Muscle of leg (tissue), 11 donors: Measurements from ENCODE around the gene FBXL12. TPM values are rescaled to one million over a fixed set of nuclear protein-coding genes. Genes with fewer than 3 reads are reported as not detected.
"Not testable (repeated sequence)": the region's sequence is repeated elsewhere in the genome, so short reads cannot be mapped to it uniquely, and the experiment has no call there.

Experiments
- DNase-seq: peaks from one replicate; pipeline ENCODE4 v3.0.0; 2013
- H3K27ac ChIP-seq: one replicate; pipeline ENCODE4 v1.5.1; 2013; ENCODE audit warnings: mild to moderate bottlenecking, low read length, control low read depth
- H3K27me3 ChIP-seq: one replicate; pipeline ENCODE4 v1.6.1; 2013; ENCODE audit warnings: low read length; ENCODE audit not compliant: control insufficient read depth, insufficient read depth
- H3K36me3 ChIP-seq: one replicate; pipeline ENCODE4 v1.6.1; 2013; ENCODE audit warnings: low read length; ENCODE audit not compliant: control insufficient read depth, insufficient read depth
- H3K4me1 ChIP-seq: one replicate; pipeline ENCODE4 v1.6.1; 2013; ENCODE audit warnings: low read length; ENCODE audit not compliant: control insufficient read depth, insufficient read depth
- H3K4me3 ChIP-seq: one replicate; pipeline ENCODE4 v1.5.1; 2013; ENCODE audit warnings: low read length, control low read depth
- H3K9me3 ChIP-seq: replicated peaks from 2 replicates; pipeline ENCODE4 v1.6.1; 2013; ENCODE audit warnings: low read depth, low read length; ENCODE audit not compliant: control insufficient read depth
- WGBS: methylation state at CpG from one replicate; pipeline ENCODE4 v1.1.5; 2013; ENCODE audit warnings: missing lambda C conversion rate; ENCODE audit not compliant: insufficient coverage; 5-methylcytosine and 5-hydroxymethylcytosine counted together
- polyA plus RNA-seq, 8 donors: library from polyadenylated mRNA; unstranded; fragments of 120-200 nt; gene quantifications; one replicate each; pipeline versions ENCODE4 v1.2.1 to v1.2.3, GENCODE V29; 2013; ENCODE audit warnings: inconsistent platforms in 1 of 8, low replicate concordance in 1 of 8; ENCODE audit not compliant: insufficient read length in 8 of 8, insufficient read depth in 1 of 8
- total RNA-seq: library from RNA; stranded (reverse); fragments of 120-200 nt; gene quantifications from one replicate; pipeline ENCODE4 v1.2.4, GENCODE V29; 2013

FBXL12 gene
- total and polyA plus RNA-seq, 9 donors, result 16.4 to 36.4 (median 28.7) TPM

GRCh38 chr19:9796113-9796773 lies 22.6 kb downstream of the FBXL12 start:
- peak; percentile 93 for DNase-seq
- WGBS, result 67% methylated on average over 3 of the region's 6 CpGs
- H3K36me3 ChIP-seq, result no peaks in the 10 kb centered on the region
- no peak overlapping the region for H3K4me3 ChIP-seq
- H3K27ac ChIP-seq, result no peak overlapping the region
- no peaks in the 10 kb centered on the region for H3K9me3 ChIP-seq
- peaks cover 4% of the 10 kb centered on the region for H3K4me1 ChIP-seq
- H3K27me3 ChIP-seq, result no peaks in the 10 kb centered on the region

- DNase-seq, result peak; percentile 74
- Histone ChIP-seq H3K9me3 (no peaks in the 10 kb centered on the region), H3K36me3 (no peaks in the 10 kb centered on the region), H3K4me1 (peaks cover 4% of the 10 kb centered on the region), H3K27ac (peak overlapping the region; percentile 93), H3K27me3 (no peaks in the 10 kb centered on the region), H3K4me3 (peak overlapping the region; percentile 58)
- WGBS, result 16% methylated on average over 30 of the region's 36 CpGs
These were observed 25.7 kb downstream of the FBXL12 start for GRCh38 chr19:9793071-9793591.

GRCh38 chr19:9792206-9793070 lies 26.4 kb downstream of the FBXL12 start:
- Histone ChIP-seq H3K27me3 (no peaks in the 10 kb centered on the region), H3K27ac (peak overlapping the region; percentile 95), H3K4me1 (peaks cover 4% of the 10 kb centered on the region), H3K9me3 (no peaks in the 10 kb centered on the region), H3K4me3 (peak overlapping the region; percentile 62), H3K36me3 (no peaks in the 10 kb centered on the region)
- 0% methylated on average over 49 of the region's 70 CpGs for WGBS
- DNase-seq, result peak; percentile 98

GRCh38 chr19:9791552-9792205 lies 27.2 kb downstream of the FBXL12 start:
- DNase-seq, result peak; percentile 98
- H3K4me1 ChIP-seq, result peaks cover 4% of the 10 kb centered on the region
- peak overlapping the region; percentile 62 for H3K4me3 ChIP-seq
- WGBS, result 1% methylated on average over 23 of the region's 50 CpGs
- H3K27ac ChIP-seq, result peak overlapping the region; percentile 95
- H3K9me3 ChIP-seq, result no peaks in the 10 kb centered on the region
- no peaks in the 10 kb centered on the region for H3K36me3 ChIP-seq
- H3K27me3 ChIP-seq, result no peaks in the 10 kb centered on the region

- peak overlapping the region; percentile 86 for H3K27ac ChIP-seq
- H3K36me3 ChIP-seq, H3K4me1 ChIP-seq, DNase-seq, H3K9me3 ChIP-seq, H3K4me3 ChIP-seq, H3K27me3 ChIP-seq: not testable (repeated sequence)
- no CpG with 5 or more reads among the region's 6 CpGs for WGBS
These were observed 27.9 kb downstream of the FBXL12 start for GRCh38 chr19:9791073-9791367.

GRCh38 chr19:9789579-9789978 lies 29.3 kb downstream of the FBXL12 start:
- H3K4me3 ChIP-seq, result not testable (repeated sequence)

GRCh38 chr19:9789066-9789465 lies 29.8 kb downstream of the FBXL12 start:
- peaks cover 10% of the 10 kb centered on the region for H3K4me1 ChIP-seq
- WGBS, result 78% methylated on average over 6 of the region's 11 CpGs
- DNase-seq, result no peak

More at GRCh38 chr19:9789579-9789978, 29.3 kb downstream of the FBXL12 start:
- H3K4me1 ChIP-seq, H3K27ac ChIP-seq, H3K9me3 ChIP-seq, H3K36me3 ChIP-seq, H3K27me3 ChIP-seq, DNase-seq: not testable (repeated sequence)
- WGBS, result no CpG with 5 or more reads among the region's 5 CpGs

GRCh38 chr19:9788604-9789003 lies 30.3 kb downstream of the FBXL12 start:
- not testable (repeated sequence) for H3K4me1 ChIP-seq

More at GRCh38 chr19:9789066-9789465, 29.8 kb downstream of the FBXL12 start:
- H3K27ac ChIP-seq, result no peak overlapping the region
- H3K9me3 ChIP-seq, result no peaks in the 10 kb centered on the region
- no peaks in the 10 kb centered on the region for H3K36me3 ChIP-seq
- no peaks in the 10 kb centered on the region for H3K27me3 ChIP-seq
- H3K4me3 ChIP-seq, result no peak overlapping the region

GRCh38 chr19:9786819-9787218 lies 32.1 kb downstream of the FBXL12 start:
- DNase-seq, result no peak
- Histone ChIP-seq H3K27ac (no peak overlapping the region), H3K36me3 (no peaks in the 10 kb centered on the region), H3K4me1 (peaks cover 10% of the 10 kb centered on the region), H3K27me3 (no peaks in the 10 kb centered on the region), H3K9me3 (no peaks in the 10 kb centered on the region), H3K4me3 (no peak overlapping the region)
- WGBS, result 97% methylated on average over 6 of the region's 8 CpGs

More at GRCh38 chr19:9788604-9789003, 30.3 kb downstream of the FBXL12 start:
- H3K9me3 ChIP-seq, H3K27me3 ChIP-seq, H3K36me3 ChIP-seq, H3K27ac ChIP-seq, DNase-seq, H3K4me3 ChIP-seq: not testable (repeated sequence)
- WGBS, result 90% methylated on average over 4 of the region's 13 CpGs

- peaks cover 7% of the 10 kb centered on the region for H3K4me1 ChIP-seq
- no peaks in the 10 kb centered on the region for H3K9me3 ChIP-seq
- peak overlapping the region; percentile 99 for H3K27ac ChIP-seq
- H3K36me3 ChIP-seq, result no peaks in the 10 kb centered on the region
- WGBS, result 83% methylated on average over 1 of the region's 9 CpGs
- DNase-seq, result no peak
- H3K27me3 ChIP-seq, result no peaks in the 10 kb centered on the region
- H3K4me3 ChIP-seq, result peak overlapping the region; percentile 72
These were observed 32.5 kb downstream of the FBXL12 start for GRCh38 chr19:9786342-9786741.
